Measurements from ENCODE around the gene DDOST.

DDOST gene

DNA sequence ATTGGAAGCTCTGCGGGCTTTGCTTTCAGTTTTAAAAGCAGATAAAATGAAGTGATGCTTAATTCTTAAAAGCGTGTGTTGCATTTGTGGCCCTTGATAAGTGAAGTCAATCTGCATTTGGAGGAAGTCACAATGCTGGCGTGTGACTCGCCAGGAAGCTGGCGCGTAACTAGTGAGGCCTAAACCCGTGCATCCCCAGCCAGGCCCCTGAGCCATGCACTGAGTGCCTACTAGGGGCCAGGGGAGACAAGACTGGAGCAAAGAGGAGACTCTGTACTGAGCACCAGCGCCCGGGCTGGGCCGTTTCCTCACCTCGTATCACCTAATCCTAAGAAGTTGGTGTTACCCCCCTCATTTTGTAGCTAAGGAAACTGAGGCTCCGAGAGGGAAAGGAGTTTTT lies 4.6 kb upstream of the DDOST start:
- Mint-ChIP-seq H3K27ac (ENCODE audit: low read depth) (no peak overlapping the region), H3K4me1 (peaks cover 21% of the 10 kb centered on the region), H3K27me3 (no peaks in the 10 kb centered on the region), H3K36me3 (ENCODE audit: insufficient read depth) (peaks cover 9% of the 10 kb centered on the region), H3K4me3 (no peak overlapping the region), H3K9me3 (no peaks in the 10 kb centered on the region)
- DNase-seq (ENCODE audit: low spot score in 2 of 2): no peak
- no peak for ATAC-seq (replicated peaks; ENCODE audit: extremely low read depth, poor library complexity, severe bottlenecking)

DNA sequence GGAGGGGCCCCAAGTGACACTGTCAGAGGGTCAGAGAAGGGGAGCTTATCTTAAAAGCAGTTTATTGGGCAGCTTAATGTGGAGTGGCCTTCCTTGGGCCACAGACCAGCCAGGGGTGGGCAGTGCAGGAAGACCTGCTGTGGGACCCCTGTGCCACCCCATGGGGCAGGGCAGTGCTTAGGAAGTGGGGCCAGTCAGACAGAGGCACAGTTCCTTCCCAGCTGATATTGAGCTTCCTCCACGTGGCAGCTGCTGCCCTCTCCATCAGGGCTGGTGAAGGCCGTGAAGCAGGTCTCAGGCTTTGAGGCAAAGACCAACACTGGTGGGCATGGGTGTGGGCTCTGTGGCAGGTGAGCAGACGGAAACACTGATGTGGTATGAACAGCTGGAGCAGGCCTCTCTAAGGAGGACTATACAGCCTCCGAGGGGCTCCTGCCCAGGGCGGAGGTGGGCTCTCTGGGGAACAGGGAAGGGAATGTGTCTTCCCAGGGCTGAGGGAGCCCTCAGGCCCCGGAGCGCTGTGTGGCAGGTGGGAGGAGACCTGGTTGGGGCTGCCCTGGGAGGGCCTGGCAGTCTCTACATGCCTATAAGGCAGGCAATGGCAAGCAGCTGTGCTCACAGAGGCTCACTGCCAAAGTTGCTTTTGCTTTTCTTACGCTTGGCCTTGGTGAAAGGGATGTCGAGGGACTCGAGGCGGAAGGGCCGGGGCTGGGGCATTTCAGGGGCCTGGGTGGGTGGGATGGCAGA lies 3.0 kb upstream of the DDOST start:
- ATAC-seq (replicated peaks; ENCODE audit: extremely low read depth, poor library complexity, severe bottlenecking) (no peak), DNase-seq (ENCODE audit: low spot score in 2 of 2) (no peak)
- Mint-ChIP-seq H3K27ac (ENCODE audit: low read depth) (no peak overlapping the region), H3K36me3 (ENCODE audit: insufficient read depth) (peaks cover 12% of the 10 kb centered on the region), H3K4me3 (no peak overlapping the region), H3K9me3 (no peaks in the 10 kb centered on the region), H3K27me3 (no peaks in the 10 kb centered on the region), H3K4me1 (peaks cover 37% of the 10 kb centered on the region)

DNA sequence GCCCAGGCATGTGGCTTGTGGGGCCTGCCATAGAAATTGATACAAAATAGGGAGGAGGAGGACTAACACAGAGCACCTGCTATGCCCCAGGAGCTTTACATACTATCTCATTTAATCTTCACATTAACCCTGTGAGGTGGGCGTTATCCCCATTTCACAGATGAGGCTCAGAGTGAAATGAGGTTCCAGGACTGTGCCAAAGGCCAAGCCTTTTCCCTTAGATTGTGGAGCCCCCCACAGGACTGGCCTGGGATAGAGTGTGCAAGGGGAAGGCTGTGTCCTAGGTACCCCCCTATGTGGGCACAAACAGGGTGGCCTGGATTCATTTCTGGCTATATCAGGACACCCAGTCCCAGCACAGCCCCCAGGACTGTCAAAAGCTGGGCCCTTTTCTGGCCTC lies 2.2 kb upstream of the DDOST start:
- DNase-seq (ENCODE audit: low spot score in 2 of 2): no peak
- no peaks in the 10 kb centered on the region for H3K27me3 Mint-ChIP-seq
- H3K4me1 Mint-ChIP-seq: peaks cover 40% of the 10 kb centered on the region
- ATAC-seq (replicated peaks; ENCODE audit: extremely low read depth, poor library complexity, severe bottlenecking): no peak
- H3K9me3 Mint-ChIP-seq: no peaks in the 10 kb centered on the region
- peak overlapping the region; percentile 99 for H3K4me3 Mint-ChIP-seq
- peaks cover 18% of the 10 kb centered on the region for H3K36me3 Mint-ChIP-seq (ENCODE audit: insufficient read depth)
- H3K27ac Mint-ChIP-seq (ENCODE audit: low read depth): no peak overlapping the region

DNA sequence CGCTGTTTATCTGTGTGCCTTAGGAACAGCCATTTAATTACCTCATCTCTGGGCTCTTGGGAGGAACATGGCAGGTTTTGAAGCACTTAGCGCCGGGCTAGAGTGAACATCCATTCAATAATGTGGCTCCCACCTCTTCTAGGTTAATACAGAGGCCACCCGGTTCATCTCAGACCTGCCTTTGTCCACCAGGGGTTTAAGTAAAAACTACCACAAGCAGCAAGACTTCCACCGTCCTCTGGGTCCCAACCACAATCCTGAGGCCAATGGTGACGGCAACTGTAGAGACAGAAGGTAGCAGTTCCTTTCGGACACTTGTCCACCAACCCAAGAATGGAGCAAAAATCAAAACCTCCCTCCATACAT lies 924 bp upstream of the DDOST start:
- H3K4me3 Mint-ChIP-seq: peak overlapping the region; percentile 99
- peaks cover 43% of the 10 kb centered on the region for H3K4me1 Mint-ChIP-seq
- peaks cover 22% of the 10 kb centered on the region for H3K36me3 Mint-ChIP-seq (ENCODE audit: insufficient read depth)
- H3K27me3 Mint-ChIP-seq: no peaks in the 10 kb centered on the region
- peak overlapping the region; percentile 96 for H3K27ac Mint-ChIP-seq (ENCODE audit: low read depth)
- H3K9me3 Mint-ChIP-seq: no peaks in the 10 kb centered on the region
- ATAC-seq (replicated peaks; ENCODE audit: extremely low read depth, poor library complexity, severe bottlenecking): no peak
- DNase-seq (ENCODE audit: low spot score in 2 of 2): no peak

DNA sequence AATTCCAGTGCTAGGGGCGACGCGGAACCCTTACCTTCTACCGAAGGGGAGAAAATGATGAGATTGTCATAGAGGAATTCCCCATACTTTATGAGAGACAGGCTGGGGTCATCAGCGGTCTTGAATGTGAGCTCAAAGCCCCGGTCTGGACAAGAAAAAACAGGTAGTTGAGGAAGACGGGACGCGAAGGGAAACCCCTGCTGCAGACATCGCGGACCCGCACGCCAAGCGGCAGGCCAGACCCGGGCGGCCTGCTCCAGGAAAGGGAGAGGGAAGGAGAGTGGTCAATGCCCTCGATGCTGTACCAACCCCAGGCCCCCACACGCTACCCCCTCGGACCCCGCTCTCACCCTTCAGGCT lies 342 bp downstream of the DDOST start:
- Mint-ChIP-seq H3K27me3 (no peaks in the 10 kb centered on the region), H3K4me1 (peaks cover 52% of the 10 kb centered on the region), H3K4me3 (peak overlapping the region; percentile 99), H3K9me3 (no peaks in the 10 kb centered on the region), H3K36me3 (ENCODE audit: insufficient read depth) (peaks cover 31% of the 10 kb centered on the region), H3K27ac (ENCODE audit: low read depth) (peak overlapping the region; percentile 96)
- peak; percentile 10 for ATAC-seq (replicated peaks; ENCODE audit: extremely low read depth, poor library complexity, severe bottlenecking)
- no peak for DNase-seq (ENCODE audit: low spot score in 2 of 2)

DNA sequence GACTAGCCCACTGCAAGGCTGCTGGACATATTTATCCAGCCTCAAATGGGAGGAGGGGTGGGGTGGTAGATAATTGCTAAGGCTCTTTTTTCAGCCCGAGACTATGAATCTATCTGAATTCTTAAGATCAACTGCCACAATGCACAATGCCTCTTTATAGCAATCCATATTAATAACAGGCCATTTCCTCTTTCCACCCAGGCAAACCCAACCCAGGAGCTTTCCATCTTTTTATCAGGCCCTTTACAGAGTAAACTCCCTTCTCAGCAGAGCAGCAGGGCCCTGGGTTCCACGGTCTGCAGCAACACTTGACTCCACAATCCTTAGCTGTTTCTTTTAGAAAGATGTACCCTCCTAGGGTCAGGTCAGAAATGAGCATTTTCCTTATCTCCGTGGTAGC lies 806 bp downstream of the DDOST start:
- DNase-seq (ENCODE audit: low spot score in 2 of 2) (no peak), ATAC-seq (replicated peaks; ENCODE audit: extremely low read depth, poor library complexity, severe bottlenecking) (no peak)
- peaks cover 35% of the 10 kb centered on the region for H3K36me3 Mint-ChIP-seq (ENCODE audit: insufficient read depth)
- peak overlapping the region; percentile 96 for H3K27ac Mint-ChIP-seq (ENCODE audit: low read depth)
- no peaks in the 10 kb centered on the region for H3K9me3 Mint-ChIP-seq
- peaks cover 52% of the 10 kb centered on the region for H3K4me1 Mint-ChIP-seq
- H3K4me3 Mint-ChIP-seq: peak overlapping the region; percentile 99
- H3K27me3 Mint-ChIP-seq: no peaks in the 10 kb centered on the region

DNA sequence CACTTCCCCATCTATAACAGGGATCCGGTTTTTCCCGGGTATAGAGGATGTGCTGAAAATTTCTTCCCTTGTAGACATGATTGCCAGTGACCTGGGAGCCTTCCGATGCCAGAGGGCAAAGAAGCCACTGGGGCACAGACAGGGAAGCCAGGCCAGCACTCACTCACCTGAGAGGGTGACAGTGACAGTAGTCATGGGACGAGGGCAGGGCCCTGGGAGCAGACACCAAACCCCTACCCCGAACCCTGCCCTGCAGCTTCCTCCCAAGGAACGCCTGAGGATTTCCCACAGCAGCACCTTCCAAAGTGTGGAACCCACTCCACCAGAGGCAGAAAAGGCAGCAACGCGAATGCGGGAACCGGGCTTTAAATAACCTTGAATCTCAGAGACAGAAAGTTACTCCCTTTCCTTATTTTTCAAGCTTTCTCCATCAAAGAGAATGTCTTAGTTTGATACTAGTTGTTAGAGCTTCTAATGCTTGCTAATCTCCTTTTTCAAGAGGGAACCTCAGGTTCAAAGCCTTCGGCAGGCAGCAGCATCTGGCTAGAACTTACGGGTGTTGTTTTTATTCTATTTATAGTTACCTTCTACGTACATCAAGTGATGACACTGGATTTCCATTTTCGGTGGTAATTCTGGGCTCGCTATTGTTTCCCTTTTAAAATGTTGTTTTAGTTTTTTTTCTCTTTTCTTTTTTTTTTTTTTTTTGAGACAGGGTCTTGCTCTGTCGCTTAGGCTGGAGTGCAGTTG lies 2.8 kb downstream of the DDOST start:
- Mint-ChIP-seq H3K27ac (ENCODE audit: low read depth) (no peak overlapping the region), H3K4me3 (no peak overlapping the region), H3K36me3 (ENCODE audit: insufficient read depth) (peaks cover 52% of the 10 kb centered on the region), H3K27me3 (no peaks in the 10 kb centered on the region), H3K4me1 (peaks cover 52% of the 10 kb centered on the region), H3K9me3 (no peaks in the 10 kb centered on the region)
- DNase-seq (ENCODE audit: low spot score in 2 of 2): no peak
- no peak for ATAC-seq (replicated peaks; ENCODE audit: extremely low read depth, poor library complexity, severe bottlenecking)

DNA sequence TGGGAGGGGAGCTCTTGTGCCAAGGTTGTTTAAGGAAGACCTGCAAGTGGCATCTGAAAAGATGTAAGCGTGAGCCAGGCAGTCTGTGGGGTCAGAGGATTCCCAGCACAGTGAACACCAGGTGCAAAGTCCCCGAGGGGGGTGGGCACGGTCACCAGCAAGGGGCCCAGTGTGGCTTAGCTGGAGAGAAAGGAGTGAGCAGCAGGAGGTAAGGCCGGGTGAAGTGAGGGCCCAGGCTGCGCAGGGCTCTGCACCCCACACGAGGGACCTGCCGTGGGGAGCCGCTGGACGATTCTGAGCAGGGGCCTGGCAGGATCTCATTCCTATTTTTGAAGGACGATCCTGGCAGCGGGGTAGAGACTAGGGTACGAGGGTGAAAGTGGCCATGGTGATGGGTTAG lies 4.1 kb downstream of the DDOST start:
- DNase-seq (ENCODE audit: low spot score in 2 of 2) (no peak), ATAC-seq (replicated peaks; ENCODE audit: extremely low read depth, poor library complexity, severe bottlenecking) (no peak)
- H3K27me3 Mint-ChIP-seq: no peaks in the 10 kb centered on the region
- no peaks in the 10 kb centered on the region for H3K9me3 Mint-ChIP-seq
- peak overlapping the region; percentile 72 for H3K27ac Mint-ChIP-seq (ENCODE audit: low read depth)
- H3K4me3 Mint-ChIP-seq: no peak overlapping the region
- peaks cover 42% of the 10 kb centered on the region for H3K4me1 Mint-ChIP-seq
- peaks cover 63% of the 10 kb centered on the region for H3K36me3 Mint-ChIP-seq (ENCODE audit: insufficient read depth)

DNA sequence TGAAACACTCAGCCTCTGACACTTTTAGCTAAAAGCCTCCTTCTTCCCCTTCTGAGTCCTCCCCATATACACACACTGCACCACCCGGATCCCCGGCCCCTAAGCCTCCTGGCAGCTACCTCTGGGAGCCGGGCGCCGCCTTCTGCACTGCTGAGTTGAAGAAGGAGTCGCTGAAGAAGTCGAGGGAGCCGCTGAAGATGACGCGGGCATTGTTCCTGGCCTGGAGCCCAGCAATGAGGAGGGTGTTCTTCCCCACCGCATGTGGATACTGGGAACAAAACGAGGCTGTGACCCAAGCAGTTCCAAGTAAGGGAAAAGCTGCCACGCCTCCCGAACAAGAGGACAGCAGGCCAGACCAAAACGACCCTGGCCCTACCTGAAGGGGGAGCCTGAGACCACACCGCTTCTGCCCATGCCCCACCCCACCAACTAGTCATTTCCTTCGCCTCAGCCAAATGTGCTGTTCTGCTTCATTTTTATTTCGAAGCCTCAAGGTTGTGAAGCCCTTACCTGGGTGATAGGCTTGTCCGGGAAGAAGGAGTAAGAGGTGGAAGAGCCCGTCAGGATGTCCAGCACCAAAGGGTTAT lies 7.0 kb downstream of the DDOST start:
- H3K9me3 Mint-ChIP-seq: no peaks in the 10 kb centered on the region
- no peak overlapping the region for H3K4me3 Mint-ChIP-seq
- H3K27ac Mint-ChIP-seq (ENCODE audit: low read depth): no peak overlapping the region
- peaks cover 15% of the 10 kb centered on the region for H3K4me1 Mint-ChIP-seq
- H3K27me3 Mint-ChIP-seq: no peaks in the 10 kb centered on the region
- no peak for DNase-seq (ENCODE audit: low spot score in 2 of 2)
- H3K36me3 Mint-ChIP-seq (ENCODE audit: insufficient read depth): peaks cover 75% of the 10 kb centered on the region
- ATAC-seq (replicated peaks; ENCODE audit: extremely low read depth, poor library complexity, severe bottlenecking): no peak

DNA sequence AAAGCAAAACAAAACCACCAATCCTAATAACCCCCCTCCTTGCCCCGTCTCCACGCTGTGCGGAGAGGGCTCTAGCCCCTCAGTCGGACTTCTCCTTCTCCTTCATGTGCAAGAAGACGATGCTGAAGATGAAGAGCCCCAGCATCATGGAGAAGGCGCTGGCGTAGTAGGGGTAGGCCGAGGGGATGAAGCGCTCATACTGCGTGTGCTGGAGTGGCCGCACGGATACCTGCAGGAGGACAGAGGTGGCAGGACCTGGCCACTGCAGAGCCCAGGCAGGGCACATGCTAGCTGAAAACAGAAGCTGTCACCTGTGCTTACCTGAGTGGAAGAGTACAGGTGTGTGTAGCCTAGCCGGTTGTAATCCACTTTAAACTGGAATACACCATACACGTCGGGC lies 8.9 kb downstream of the DDOST start:
- ATAC-seq (replicated peaks; ENCODE audit: extremely low read depth, poor library complexity, severe bottlenecking) (no peak), DNase-seq (ENCODE audit: low spot score in 2 of 2) (no peak)
- H3K9me3 Mint-ChIP-seq: no peaks in the 10 kb centered on the region
- no peak overlapping the region for H3K27ac Mint-ChIP-seq (ENCODE audit: low read depth)
- H3K4me1 Mint-ChIP-seq: peaks cover 11% of the 10 kb centered on the region
- H3K4me3 Mint-ChIP-seq: no peak overlapping the region
- H3K36me3 Mint-ChIP-seq (ENCODE audit: insufficient read depth): peaks cover 66% of the 10 kb centered on the region
- no peaks in the 10 kb centered on the region for H3K27me3 Mint-ChIP-seq

DNA sequence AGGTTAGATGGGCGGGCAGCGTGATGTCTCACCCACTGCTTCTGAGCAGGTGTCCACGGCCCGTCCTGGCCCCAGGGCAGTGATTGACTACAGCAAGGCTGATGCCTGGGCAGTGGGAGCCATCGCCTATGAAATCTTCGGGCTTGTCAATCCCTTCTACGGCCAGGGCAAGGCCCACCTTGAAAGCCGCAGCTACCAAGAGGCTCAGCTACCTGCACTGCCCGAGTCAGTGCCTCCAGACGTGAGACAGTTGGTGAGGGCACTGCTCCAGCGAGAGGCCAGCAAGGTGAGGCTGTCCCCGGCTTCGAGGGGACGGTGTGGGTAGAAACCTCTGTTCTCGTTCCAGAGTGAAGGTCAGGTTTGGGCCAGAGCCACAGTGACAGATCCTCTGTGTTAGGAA lies 12.2 kb downstream of the DDOST start:
- no peak overlapping the region for H3K4me3 Mint-ChIP-seq
- H3K27ac Mint-ChIP-seq (ENCODE audit: low read depth): no peak overlapping the region
- ATAC-seq (replicated peaks; ENCODE audit: extremely low read depth, poor library complexity, severe bottlenecking) (no peak), DNase-seq (ENCODE audit: low spot score in 2 of 2) (no peak)
- H3K27me3 Mint-ChIP-seq: no peaks in the 10 kb centered on the region
- no peaks in the 10 kb centered on the region for H3K9me3 Mint-ChIP-seq
- no peaks in the 10 kb centered on the region for H3K4me1 Mint-ChIP-seq
- H3K36me3 Mint-ChIP-seq (ENCODE audit: insufficient read depth): peaks cover 47% of the 10 kb centered on the region

DNA sequence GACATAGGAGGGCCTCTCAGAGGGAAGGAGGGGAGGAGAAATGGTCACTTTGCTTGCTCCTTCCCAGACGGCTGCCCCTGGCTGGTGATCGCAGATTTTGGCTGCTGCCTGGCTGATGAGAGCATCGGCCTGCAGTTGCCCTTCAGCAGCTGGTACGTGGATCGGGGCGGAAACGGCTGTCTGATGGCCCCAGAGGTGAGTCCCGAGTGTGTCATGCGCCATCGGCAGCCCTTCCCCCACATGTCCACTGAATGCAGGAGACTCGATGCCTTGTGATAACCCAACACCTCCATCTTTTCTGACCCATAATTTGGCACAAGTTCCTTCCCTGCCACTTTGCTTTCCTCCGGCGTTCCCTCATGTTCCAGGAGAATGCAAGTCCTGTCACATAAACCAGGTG lies 12.7 kb downstream of the DDOST start:
- no peaks in the 10 kb centered on the region for H3K9me3 Mint-ChIP-seq
- no peaks in the 10 kb centered on the region for H3K27me3 Mint-ChIP-seq
- ATAC-seq (replicated peaks; ENCODE audit: extremely low read depth, poor library complexity, severe bottlenecking) (no peak), DNase-seq (ENCODE audit: low spot score in 2 of 2) (no peak)
- no peak overlapping the region for H3K27ac Mint-ChIP-seq (ENCODE audit: low read depth)
- no peaks in the 10 kb centered on the region for H3K4me1 Mint-ChIP-seq
- H3K36me3 Mint-ChIP-seq (ENCODE audit: insufficient read depth): peaks cover 43% of the 10 kb centered on the region
- no peak overlapping the region for H3K4me3 Mint-ChIP-seq

DNA sequence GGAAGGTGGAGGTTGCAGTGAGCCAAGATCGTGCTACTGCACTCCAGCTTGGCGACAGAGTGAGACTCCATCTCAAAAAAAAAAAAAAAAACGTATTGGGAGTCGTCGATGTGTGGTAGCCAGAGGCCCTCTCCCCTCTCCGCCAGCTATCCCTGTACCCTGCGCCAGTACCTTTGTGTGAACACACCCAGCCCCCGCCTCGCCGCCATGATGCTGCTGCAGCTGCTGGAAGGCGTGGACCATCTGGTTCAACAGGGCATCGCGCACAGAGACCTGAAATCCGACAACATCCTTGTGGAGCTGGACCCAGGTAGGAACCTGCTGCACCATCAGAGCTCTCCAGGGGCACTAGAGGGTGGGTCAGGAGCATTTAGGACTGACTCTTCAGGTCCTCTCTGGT lies 15.8 kb downstream of the DDOST start:
- H3K4me3 Mint-ChIP-seq: no peak overlapping the region
- ATAC-seq (replicated peaks; ENCODE audit: extremely low read depth, poor library complexity, severe bottlenecking): no peak
- no peaks in the 10 kb centered on the region for H3K9me3 Mint-ChIP-seq
- no peak for DNase-seq (ENCODE audit: low spot score in 2 of 2)
- no peak overlapping the region for H3K27ac Mint-ChIP-seq (ENCODE audit: low read depth)
- peaks cover under 1% of the 10 kb centered on the region for H3K4me1 Mint-ChIP-seq
- H3K36me3 Mint-ChIP-seq (ENCODE audit: insufficient read depth): peaks cover 20% of the 10 kb centered on the region
- H3K27me3 Mint-ChIP-seq: no peaks in the 10 kb centered on the region
